ENCODE data around the gene POF1B. TPM values are rescaled to one million over a fixed set of nuclear protein-coding genes. Genes with fewer than 3 reads are reported as not detected.

The POF1B gene
- total RNA-seq (2014; rRNA removed; shearing (Covaris generic)) = 0.05 TPM in 1 of 2 replicates, not detected in the other

GRCh38 chrX:85379174-85379907 lies at the start of gene POF1B:
POF1B (minus strand) TSS chrX:85379665; CDS start chrX:85379454, 211 bp downstream.

GRCh38 chrX:85243761-85244449 lies 135.6 kb downstream of the POF1B start, which contains the start of the genes SATL1 and ZNF711:
SATL1 (minus strand) TSS chrX:85243779; CDS start chrX:85108968, 134,811 bp downstream.
ZNF711 (plus strand) TSS chrX:85243991; CDS start chrX:85247573, 3,582 bp downstream.

Other genes starting within 250 kb of the POF1B start
- not detected in 2 replicates for gene SATL1, start 135.9 kb downstream of the POF1B start, total RNA-seq (2014; rRNA removed; shearing (Covaris generic))
- 0.60 and 0.90 TPM in 2 replicates for gene ZNF711, start 135.7 kb downstream of the POF1B start, total RNA-seq (2014; rRNA removed; shearing (Covaris generic))